Fibroblast of skin of left biceps (primary cell): ENCODE measurements around the gene ANKLE2.
A peak's percentile ranks its signal among the peaks of the same experiment; 100 is the strongest.

ENCODE experiments used
- DNase-seq, 2 experiments: peaks; one replicate each; pipeline ENCODE4 v3.0.0-alpha.2; 2013; ENCODE audit warnings: low read depth in 2 of 2

ANKLE2 gene

DNA sequence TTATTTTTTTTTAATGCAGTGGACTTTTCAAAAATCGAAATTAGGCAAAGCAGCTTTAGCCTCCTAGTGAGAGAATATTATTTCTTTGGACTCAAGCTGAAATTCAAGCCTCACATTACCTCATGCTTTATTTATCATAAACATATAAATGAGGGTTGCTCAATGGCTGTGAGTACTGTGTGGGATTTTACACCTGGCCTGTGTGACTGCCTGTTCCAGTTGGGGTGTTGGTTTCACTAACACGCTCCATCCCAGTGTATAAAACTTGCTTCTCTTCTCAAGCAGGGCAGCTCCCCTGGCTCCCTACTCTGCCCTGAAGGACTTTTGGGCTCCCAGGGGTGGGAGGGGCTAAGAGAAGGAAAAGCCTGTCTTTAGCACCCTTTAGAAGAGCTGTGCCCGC is 15.0 kb downstream of the ANKLE2 start:
- no peak for DNase-seq

DNA sequence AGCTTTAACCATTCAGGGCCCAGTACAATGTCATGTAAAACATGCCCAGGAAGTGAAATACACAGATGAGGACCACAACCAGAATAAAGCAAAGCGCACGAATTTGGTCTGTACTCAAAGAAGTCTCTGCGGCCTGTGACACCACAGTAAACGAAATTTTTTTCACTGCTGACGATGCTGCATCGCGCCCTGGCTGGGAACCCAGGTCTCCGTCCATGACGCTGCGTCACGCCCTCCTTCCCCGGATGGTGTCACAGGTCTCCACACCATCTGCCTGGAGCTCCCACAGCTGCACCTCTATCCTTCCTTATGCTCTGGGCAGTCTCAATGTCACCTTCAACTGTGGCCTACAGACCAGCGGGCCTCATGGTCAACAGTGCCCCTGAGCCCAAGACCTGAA is 17.8 kb downstream of the ANKLE2 start:
- no peak for DNase-seq

DNA sequence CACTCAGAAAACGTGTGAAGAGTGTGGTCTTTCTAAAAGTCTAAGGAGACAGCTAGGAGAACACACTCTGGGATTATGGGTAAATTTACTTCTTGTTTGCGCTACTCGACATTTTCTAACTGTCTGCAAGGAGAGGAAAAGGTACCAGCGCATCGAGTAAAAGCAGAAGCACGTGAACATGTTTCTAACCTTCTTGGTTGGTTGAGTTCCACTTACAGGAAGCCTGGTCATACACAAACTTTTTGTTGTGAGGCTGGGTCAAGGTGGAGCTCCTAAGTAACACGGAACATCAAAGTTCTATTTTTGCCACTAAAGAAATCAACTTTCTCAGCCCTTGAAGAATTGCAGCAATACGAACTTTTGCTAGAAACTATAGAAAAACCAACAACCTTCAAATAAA is 20.0 kb downstream of the ANKLE2 start:
- no peak for DNase-seq

DNA sequence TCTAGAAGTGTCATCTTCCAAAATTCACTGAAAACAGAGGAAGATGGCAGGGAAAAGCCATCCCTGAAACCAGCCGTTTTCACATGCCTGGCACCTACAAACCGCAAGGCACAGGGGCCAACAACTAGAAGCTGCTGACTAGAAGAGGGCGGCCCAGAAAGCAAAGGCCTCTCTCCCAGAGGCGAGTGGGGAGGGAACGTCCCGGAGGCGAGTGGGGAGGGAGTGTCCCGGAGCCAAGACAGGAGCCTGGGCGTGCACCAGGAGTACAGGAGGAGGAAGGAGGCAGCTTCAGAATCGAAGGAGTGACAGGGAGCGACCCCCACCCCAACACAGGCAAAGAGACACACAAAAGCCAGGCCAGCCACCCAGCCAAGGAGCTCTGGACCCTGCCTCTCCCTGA is 21.0 kb downstream of the ANKLE2 start:
- no peak for DNase-seq

DNA sequence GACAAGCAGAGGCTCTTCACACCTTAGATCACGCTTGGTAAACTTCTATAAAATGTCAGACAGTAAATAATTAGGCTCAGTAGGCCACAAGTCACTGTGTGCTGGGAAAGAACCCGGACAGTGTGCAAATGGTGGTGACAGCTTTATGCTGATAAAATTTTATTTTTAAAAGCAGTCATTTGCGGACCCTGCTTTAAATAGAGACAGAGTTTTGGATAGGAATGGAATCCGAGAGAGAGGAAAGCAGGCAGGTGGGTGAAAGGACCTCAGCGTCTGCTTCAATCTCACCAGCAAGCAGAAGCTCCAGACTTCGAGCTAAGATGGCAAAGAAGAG is 21.4 kb downstream of the ANKLE2 start:
- no peak for DNase-seq

DNA sequence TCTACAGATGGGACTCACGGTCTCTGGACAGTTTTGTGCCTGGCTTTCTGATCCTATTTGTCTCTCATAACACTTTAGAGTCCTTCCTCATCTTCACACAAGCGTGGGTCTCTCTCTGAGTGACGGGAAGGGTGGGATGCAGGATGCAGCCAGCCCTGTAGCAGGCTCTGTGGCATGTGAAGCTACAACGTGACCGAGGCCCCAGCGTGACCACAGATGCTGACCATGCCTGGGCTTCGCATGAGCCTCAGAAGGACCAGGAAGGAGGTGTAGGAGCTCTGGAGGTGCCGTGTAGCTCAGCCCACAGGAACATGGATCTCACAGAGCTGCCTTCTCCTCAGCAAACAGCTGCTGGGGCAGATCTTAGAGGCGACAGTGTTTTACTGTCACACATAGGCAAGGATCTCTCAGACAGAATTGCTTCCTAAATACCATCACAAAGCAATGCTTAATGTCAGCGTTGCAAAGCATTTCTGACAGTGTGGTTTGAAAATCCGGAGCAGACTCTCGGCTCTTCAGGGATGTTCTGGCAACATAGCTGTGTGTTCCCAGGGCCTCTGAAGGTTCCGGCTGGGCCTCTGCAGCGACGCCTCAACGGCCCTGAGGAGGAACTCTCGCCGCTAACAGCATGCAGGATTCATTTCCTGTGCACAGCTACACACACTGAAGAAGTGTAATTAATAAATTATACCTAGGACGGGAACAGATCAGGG is 21.9 kb downstream of the ANKLE2 start:
- no peak for DNase-seq

DNA sequence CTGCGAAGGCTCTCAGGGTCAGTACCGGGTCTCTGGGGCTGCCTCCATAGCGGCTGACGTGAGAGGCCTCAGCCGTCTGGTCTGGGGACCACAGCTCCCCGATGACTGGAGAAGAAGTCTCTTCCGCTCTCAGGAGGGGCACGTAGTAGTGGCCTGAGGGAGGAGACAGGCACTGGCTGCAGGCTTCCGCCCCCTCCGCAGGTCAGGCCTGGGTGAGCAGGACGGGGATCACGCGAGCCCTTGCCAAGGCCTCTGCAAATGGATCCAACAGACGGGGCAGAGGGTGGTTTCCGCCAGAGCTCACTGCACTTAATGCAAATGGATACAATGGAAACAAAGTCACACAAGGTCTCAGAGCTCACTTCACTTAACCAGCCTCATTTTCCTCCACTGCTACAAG is 24.7 kb downstream of the ANKLE2 start:
- DNase-seq, result no peak

DNA sequence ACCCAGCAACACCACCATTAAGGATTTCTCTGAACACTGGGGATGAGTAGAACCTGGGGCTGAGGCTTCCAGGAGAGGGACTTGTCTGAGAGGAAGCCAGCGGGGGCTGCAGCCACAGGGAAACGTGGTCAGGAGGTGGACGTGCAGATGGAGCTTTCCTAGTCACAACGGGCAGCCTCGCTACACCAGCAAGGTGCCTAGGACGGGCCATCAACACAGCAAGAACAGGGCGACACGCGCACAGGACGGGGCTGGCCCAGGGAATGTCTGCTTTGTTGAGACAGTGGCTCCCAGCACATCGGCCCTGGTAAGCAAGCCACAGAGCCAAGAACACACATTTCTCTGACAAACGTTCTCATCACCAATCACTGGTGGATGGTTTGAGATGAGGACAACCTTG is 25.3 kb downstream of the ANKLE2 start:
- DNase-seq, result no peak

DNA sequence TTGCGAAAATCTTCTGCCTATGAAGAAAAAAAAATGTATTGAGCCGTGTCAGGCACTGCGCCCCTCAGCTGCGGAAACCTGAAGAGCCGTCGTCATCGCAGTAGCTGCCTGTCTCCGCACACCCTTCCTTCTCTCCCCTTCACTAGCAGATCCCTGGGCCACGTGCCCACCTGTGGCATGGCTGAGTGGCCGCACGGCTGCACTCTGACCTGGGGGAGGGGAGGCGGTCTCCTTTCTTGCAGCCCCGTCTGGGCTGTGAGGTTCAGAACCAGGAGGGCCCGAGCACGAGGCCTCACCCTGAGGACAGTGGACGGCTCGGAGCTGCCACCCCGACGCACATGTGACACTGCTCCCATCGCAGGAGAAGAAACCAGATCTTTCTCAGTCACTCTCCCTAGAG is 26.1 kb downstream of the ANKLE2 start:
- DNase-seq, result no peak

DNA sequence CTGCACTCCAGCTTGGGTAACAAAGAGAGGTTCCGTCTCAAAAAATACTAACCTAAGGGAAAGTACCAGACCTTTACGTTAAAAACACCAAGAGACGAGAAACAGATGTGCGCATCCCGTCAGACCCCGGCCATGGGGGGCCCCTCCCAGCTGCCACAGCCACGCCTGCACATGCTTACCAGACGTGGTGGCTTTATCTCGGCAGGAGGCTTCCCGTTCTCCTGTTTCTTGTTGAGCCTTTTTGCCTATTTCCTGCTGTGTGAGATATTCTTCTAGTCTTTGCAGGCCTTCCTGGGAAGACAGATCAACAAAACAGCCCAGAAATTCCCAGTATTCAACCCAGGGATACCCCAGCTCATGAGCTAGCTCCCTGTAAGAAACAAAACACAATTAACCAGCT is 27.4 kb downstream of the ANKLE2 start:
- DNase-seq, result peak; percentile 48 to 56

DNA sequence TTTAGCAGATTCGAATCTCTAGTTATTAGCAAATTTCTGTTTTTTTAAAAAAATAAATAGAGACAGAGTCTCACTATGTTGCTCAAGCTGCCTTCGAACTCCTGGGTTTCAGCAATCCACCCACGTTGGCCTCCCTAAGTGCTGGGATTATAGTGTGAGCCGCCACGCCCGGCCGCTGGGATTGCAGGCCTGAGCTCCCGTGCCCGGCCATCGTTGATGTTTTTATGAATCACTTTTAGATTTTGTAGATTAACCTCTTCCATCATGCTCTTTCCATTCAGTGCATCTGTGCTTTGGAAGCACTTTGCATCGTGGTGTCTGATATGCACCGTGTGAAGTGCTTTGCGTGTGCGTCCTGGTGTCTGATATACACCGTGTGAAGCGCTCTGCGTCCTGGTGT is 30.1 kb downstream of the ANKLE2 start:
- DNase-seq, result no peak

DNA sequence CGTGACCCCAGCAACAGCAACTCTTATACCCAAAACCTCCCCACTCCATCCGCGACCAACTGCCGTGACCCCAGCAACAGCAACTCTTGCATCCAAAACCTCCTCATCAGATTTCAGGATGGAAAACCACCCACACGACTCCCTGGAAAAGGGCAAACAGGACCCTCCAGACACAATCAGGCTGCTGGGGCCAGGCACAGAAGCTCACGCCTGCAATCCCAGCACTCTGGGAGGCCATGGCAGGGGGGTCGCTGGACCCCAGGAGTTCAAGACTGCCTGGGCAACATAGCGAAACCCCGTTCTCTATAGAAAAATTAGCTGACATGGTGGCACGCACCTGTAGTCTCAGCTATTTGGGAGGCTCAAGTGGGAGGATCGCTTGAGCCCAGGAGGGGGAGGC is 31.3 kb downstream of the ANKLE2 start:
- no peak for DNase-seq

DNA sequence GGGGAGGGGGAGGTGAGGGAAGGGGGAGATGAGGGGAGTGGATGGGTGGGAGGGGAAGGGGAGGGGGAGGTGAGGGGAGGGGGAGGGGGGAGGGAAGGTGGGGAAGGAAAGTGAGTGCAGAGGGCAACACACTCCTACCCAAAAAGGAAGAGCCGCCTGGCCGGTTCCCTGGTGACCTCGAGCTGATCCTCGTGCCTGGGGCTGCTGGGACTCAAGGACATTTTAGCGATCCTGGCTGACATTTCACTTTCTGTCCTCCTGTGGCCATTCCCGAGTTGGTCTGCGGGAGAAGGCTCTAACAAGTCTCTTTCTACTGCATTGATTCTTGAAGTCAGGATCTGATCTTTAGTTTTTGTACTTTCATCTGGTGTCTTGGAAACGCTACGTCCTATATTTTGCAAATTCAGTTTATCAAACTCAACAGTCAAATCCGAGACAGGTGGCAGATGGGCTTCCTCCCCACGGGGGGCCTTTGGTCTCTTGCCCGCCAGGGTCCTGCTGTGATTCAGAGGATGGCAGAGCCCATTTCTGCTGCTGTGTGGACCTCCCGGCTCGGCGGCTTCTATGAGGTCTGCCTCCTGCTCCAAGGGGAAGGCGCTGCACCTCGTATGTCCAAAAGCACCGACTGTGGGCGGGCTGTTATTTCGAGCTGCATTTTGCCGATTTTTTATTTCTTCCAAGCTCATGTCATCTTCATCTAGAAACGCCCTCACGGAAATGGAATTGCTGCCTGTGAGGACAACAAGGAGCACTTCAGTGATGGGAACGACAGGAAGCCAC is 31.9 kb downstream of the ANKLE2 start:
- no peak for DNase-seq

DNA sequence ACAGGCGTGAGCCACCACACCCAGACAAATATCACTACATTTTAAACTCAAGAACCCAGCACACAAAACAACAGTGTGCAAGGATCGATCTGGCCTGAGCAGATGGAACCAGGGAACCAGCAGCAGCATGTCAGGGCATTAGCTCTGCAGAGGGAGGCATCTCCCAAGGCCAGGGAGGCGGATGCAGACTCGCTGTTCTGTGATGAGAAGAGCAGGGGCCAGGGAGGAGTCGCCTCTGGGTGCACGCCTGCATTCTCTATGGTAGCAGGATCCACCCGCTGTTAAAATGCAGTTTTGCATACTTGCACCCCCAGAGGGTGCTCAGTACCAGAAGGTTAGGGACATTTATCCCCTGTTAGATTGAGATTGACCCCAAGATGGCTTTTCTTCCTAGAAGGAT is 33.1 kb downstream of the ANKLE2 start:
- DNase-seq, result no peak

DNA sequence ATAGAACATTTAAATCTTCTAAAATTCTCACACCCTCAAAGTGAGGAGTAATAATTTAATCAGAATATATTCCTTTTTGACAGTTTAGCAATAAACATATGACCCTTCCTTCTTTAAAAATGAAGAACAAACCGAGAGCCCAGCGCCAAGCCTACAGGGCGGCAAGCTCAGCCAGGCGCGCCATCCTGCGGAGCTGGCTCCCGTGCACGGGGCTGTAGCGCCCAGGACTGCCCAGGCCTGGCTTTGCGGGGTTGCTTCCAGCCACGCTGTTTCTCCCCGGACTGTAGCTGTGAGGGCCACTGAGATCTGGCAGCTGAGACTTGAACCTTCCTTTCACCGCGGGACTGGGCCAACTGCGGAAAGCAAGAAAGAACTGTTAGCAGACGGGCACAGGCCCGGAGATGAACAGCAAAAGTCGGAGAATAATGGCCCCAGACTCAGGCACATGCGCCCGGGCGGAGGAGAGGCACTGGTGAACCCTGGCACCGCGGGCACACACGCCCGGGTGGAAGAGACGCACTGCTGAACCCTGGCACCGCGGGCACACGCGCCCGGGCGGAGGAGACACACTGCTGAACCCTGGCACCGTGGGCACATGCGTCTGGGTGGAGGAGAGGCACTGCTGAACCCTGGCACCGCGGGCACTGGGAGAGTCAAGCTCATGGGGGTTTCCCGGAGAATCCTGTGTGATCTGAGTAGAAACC is 34.4 kb downstream of the ANKLE2 start:
- no peak for DNase-seq

DNA sequence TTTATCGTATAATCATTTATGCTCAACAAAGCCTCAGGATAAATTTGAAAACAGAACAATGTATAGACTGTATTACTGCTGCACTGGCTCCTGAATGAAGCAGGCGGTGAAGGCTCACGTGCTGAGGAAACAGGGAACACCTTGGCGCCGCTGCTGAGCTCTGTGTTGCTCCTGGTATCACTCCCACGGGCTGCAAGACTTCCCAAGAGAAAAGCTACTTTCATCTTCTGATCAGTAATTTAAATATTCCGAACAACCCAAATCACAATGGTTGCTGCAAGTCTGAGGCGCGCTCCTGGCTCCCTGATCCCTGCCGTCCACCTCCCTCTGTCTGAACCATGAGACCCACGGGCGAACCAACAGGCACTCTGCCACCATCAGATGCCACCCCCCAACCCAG is 35.2 kb downstream of the ANKLE2 start:
- DNase-seq, result no peak

DNA sequence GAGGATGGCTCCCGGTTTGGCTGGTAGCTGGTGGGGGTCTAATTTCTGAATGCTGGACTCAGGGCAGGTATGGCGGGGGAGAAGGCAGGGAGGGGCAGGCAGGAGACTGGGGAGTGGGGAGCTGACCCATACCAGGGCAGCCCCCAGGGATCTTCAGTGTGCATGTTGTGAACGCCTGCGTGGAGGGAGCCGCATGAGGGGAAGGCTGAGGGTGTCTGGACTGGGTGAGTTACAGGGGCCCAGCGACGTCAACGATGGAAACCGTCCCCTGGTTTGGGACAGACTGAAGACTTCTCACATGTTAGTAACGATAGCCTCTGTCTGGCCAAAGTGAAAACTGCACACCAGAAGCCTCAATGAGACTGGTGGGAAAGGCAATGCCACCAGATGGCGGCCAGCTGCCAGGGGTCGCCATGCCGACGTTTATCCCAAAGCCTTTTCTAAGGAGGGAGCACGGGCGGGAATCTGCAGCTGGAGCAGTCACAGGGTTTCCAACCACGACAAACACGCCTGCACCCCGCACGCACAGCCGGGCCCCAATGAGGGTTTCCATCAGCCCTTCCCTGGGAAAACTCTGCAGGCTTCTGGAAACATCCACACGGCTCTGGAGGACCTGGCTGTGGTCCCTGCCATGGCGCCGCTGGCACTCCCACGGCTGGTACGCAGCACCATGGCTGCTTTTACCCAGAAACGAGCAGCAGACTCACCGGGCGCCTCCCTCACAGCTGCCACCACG is 37.0 kb downstream of the ANKLE2 start:
- DNase-seq, result no peak

DNA sequence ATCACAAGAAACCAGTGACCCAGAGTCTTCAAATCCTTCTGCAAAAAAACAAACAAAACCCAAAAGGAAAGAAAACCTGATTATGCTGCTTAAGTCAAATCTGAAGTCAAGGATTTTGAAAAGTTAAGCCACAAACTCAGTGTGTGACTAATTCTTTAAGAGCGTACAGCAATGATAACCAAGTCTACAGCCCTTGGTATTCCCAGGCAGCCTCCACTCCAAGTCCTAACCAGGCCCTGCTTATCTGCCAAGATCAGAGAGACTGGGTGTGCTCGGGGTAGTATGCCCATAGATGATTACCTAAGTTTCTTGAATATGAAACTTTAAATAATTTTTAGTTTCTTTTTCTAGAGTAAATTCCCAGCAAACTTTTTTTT is 37.9 kb downstream of the ANKLE2 start:
- DNase-seq, result no peak

DNA sequence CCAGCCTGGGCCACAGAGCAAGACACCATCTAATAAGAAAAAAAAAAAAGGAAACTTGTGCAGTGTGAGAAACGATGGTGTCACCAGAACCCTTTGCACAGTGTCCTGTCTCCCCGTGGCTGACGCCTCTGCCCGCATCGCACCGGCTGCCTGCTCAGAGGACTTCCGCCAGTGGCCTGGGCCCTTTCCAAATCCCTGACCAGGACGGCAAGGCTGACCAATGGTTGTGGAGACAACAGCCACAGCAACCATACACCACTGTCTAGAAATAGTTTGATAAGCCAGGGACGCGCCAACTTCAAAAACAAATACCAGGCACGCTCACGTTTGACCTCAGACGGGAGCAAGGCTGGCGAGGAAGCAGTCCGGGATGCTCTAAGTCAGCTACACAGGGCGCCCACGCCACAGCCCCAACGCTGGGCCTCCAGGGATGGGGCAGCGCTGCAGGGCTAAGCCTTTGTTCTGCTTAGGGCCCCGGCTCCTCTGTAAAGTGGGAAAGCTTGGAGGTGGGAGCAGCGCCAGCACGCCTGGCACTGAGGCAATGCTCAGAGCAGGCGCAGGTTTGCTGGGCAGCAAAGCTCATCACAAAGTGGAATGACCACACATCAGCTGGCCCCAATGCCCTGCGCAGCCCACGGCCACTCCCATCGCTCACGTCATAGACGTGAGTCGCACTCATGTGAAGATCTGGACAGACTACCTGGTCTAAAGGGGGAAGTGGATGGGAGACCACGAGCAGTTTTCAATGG is 38.4 kb downstream of the ANKLE2 start:
- DNase-seq, result no peak

DNA sequence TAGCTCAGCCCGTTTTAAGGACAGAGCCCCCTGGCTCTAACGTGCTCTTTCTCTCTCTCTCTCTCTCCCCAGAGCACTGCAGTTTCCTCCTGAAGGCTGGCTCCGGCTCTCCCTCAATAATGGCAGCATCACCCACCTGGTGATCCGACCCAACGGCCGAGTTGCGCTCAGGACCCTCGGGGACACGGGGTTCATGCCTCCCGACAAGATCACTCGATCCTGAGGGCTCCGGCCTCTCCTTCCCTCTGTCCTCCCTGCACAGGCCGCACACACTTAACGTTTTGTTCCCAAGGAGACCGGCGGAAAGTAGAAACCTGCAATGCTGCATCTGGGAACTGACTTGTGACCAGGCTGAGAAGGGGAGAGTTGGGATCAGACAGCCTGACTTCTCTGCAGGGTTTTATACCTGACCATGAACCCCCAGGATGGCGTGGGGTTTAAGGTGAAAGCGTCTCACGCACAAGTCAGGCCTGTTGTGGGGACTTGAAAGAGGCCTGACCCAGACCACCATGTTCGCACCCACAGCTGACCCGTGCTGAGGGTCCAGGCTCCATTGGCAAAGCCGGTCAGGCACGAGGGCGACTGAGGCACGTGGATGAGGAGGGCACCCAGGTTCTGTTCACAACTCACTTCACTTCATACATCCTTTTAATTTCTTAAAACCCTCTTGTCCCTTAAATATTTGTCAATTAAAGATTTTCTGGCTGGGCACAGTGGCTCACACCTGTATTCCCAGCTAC is 40.9 kb downstream of the ANKLE2 start:
- DNase-seq, result no peak

DNA sequence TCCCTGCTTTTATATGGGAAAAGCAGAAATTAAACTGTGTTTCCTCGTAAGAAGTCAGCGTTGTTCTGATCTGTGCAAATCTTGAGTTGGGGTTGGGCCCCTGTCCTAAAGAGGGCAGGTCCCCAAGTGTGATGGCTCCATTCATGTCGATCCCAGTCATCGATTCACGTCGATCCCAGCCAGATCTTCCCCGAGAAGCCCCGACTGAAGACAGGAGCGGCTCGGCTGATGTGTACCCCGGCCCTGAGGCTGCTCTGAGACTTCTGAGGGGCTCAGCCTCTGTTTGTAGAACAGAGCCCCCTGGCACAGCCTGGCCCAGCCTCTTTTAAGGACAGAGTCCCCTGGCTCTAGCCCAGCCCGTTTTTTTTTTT is 41.7 kb downstream of the ANKLE2 start:
- no peak for DNase-seq
